HG03025 (cell line): ENCODE results near the gene PSMA2.

Source experiments
- ATAC-seq: cut with Tn5 transposase; IDR thresholded peaks from one replicate; pipeline ENCODE4 v1.9.1; 2021; ENCODE audit warnings: mild to moderate bottlenecking, moderate library complexity; ENCODE audit not compliant: unreplicated experiment, low FRiP score

PSMA2 gene

DNA sequence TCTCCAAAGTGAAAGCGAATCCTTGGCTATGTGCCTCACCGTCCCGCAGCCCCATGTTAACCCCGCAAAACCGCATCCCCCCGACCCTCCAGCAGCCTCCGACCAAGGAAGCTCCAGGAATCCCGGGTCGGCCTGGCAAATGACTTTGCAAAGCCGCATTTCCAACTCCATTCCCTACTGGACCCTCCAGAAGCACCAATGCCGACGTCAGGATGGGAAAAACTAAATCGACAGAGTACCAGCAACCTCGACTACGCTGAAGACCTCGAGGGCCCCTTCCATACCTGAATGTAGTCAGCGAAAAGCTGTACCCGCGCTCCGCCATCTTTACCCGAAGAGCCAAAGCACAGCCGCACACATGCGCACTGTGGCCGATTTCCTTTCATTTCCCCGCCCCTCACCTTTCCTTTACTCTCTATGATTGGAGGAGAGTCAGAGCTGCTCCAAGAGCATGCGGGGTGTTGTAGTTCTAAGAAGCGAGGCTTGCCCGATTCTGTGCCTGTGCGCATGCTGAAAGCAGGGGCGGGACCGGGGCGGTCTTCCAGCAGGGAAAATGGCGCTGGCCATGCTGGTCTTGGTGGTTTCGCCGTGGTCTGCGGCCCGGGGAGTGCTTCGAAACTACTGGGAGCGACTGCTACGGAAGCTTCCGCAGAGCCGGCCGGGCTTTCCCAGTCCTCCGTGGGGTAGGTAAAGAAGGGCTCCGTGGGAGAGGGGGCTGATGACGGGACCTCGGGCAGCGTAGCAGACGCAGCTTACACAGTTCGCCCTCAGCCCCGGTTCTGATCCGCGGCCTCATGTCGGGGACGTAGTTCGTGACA is at the start of gene PSMA2, which contains the start of gene MRPL32:
Gene PSMA2 (minus strand): TSS at position 341 of the 818 bp plus-strand sequence. CDS start 16 bp downstream, at position 325.
Gene MRPL32 (plus strand): TSS at position 543 of the 818 bp plus-strand sequence. CDS start 11 bp downstream, at position 554.
- peak; percentile 99 for ATAC-seq

- no peak for ATAC-seq
These were observed 49.6 kb upstream of the PSMA2 start for GRCh38 chr7:42981601-42982000.

GRCh38 chr7:42980514-42980913 is 48.5 kb upstream of the PSMA2 start:
- no peak for ATAC-seq

GRCh38 chr7:42980084-42980483 is 48.1 kb upstream of the PSMA2 start:
- ATAC-seq = no peak

GRCh38 chr7:42978496-42978895 is 46.5 kb upstream of the PSMA2 start:
- no peak for ATAC-seq

DNA sequence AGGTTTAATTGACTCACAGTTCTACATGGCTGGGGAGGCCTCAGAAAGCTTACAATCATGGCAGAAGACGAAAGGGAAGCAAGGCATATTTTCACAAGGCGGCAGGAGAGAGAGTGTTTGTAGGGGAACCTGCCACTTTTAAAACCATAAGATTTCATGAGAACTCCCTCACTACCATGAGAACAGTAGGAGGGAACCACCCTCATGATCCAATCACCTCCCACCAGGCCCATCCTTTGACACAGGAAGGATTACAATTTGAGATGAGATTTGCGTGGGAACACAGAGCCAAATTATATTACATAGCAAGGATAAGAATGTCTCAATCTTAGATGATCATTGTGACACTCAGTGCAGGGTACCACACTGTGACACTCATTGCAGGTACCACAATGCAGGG is 44.4 kb upstream of the PSMA2 start:
- ATAC-seq = no peak

DNA sequence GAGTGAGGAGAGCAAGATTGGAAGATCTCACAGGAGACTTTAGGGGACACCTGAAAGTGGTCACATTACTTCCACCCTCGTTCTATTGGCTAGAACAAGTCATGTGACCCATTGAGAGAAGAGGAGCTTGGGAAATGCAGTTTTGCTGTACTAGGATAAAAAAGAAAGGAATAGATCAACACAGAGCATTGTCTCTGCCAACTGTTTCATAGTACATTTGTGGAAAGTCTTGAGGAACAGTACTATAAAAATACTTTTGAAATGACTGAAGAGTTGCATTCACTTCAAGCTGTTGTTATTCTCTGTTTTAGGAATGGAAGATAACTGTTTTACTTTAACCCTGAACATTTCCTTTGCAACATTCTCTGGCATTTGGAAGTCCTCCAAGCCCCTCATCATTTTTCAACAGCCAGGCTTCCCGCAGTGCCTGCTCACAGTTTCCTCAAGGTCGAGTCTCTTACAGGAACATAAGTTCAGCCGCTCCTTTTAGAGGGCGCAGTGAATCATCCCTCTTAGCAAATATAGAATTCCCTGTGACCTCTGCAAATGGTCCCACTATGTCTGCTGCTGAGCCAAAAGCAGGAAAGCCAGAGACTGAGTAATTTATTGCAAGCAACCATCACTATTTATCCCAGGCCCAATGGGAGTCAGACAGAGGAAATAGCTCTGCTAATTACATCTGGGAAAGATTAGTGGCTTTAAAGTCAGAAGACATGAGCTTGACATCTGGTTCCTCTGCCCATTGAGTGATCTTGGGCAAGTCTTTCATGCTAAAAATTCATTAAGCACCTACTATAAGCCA is 40.9 kb upstream of the PSMA2 start:
- ATAC-seq = no peak

- ATAC-seq = no peak
These were observed 35.4 kb upstream of the PSMA2 start for GRCh38 chr7:42967391-42967790.

- no peak for ATAC-seq
These were observed 33.2 kb upstream of the PSMA2 start for GRCh38 chr7:42964849-42965805.

- ATAC-seq = no peak
These were observed 32.3 kb upstream of the PSMA2 start for GRCh38 chr7:42964293-42964692.

- no peak for ATAC-seq
These were observed 29.2 kb upstream of the PSMA2 start for GRCh38 chr7:42961170-42961569.

GRCh38 chr7:42960762-42961161 is 28.8 kb upstream of the PSMA2 start:
- ATAC-seq = no peak

GRCh38 chr7:42959549-42959948 is 27.6 kb upstream of the PSMA2 start:
- ATAC-seq = no peak

- ATAC-seq = no peak
These were observed 24.1 kb upstream of the PSMA2 start for GRCh38 chr7:42956062-42956461.

DNA sequence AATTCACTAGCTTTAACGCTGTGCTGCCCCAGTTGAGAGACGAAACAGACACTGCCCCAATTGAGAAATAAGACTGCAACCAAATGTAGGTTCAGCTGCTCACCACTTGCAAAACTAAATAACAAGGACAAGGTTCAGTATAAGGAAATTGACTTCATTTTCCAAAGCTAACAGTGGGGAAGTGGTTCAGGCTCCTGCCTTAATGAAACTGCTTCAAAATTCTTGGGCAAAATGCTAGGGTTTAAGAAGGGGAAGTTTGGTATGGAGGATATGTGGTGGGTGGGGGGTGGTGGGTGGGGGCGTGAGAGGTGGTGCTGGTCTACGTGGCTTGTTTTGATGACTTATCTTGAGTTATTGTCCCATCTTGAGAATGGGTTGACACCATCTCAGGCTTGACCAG is 22.0 kb upstream of the PSMA2 start:
- no peak for ATAC-seq

- no peak for ATAC-seq
These were observed 20.4 kb upstream of the PSMA2 start for GRCh38 chr7:42952328-42952727.

- no peak for ATAC-seq
These were observed 18.4 kb upstream of the PSMA2 start for GRCh38 chr7:42950417-42950816.

GRCh38 chr7:42947521-42947920 is 15.5 kb upstream of the PSMA2 start:
- ATAC-seq = no peak

DNA sequence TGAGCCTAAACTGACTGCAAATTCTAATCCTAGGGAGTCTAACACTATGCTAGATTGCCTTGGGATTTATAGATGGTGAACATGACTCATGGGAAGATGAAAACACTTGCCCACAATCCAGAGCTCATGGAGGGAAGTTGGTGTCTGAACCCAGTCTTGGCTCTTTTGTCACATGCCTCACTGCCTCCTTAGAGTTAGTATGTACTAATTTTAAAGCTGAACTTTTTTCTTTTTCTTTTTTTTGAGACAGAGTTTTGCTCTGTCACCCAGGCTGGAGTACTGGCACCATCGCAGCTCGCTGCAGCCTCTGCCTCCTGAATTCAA is 14.6 kb upstream of the PSMA2 start:
- ATAC-seq = no peak

- peak; percentile 65 for ATAC-seq
These were observed 14.1 kb upstream of the PSMA2 start for GRCh38 chr7:42945821-42946626.
